ENCODE results near the gene OR56A3.
"Not testable (repeated sequence)": the region's sequence is repeated elsewhere in the genome, so short reads cannot be mapped to it uniquely, and the experiment has no call there.

OR56A3 gene

GRCh38 chr11:5938603-5938965, 3.5 kb upstream of the OR56A3 start:
- H3K27me3 Mint-ChIP-seq: peaks cover 4% of the 10 kb centered on the region
- no peaks in the 10 kb centered on the region for H3K36me3 Mint-ChIP-seq
- H3K4me1 Mint-ChIP-seq (ENCODE audit: low read depth): no peaks in the 10 kb centered on the region
- no peak overlapping the region for H3K4me3 Mint-ChIP-seq
- H3K9me3 Mint-ChIP-seq (ENCODE audit: low read depth): no peaks in the 10 kb centered on the region
- no peak overlapping the region for H3K27ac Mint-ChIP-seq

GRCh38 chr11:5940748-5941147, 1.3 kb upstream of the OR56A3 start:
- no peaks in the 10 kb centered on the region for H3K9me3 Mint-ChIP-seq (ENCODE audit: low read depth)
- H3K4me1 Mint-ChIP-seq (ENCODE audit: low read depth): no peaks in the 10 kb centered on the region
- no peak overlapping the region for H3K27ac Mint-ChIP-seq
- peaks cover 7% of the 10 kb centered on the region for H3K27me3 Mint-ChIP-seq
- H3K4me3 Mint-ChIP-seq: no peak overlapping the region
- no peaks in the 10 kb centered on the region for H3K36me3 Mint-ChIP-seq

- Mint-ChIP-seq H3K9me3 (ENCODE audit: low read depth) (peaks cover 6% of the 10 kb centered on the region), H3K4me1 (ENCODE audit: low read depth) (no peaks in the 10 kb centered on the region), H3K27ac (no peak overlapping the region), H3K36me3 (no peaks in the 10 kb centered on the region), H3K4me3 (no peak overlapping the region), H3K27me3 (peaks cover 6% of the 10 kb centered on the region)
These were observed 13.5 kb downstream of the OR56A3 start for GRCh38 chr11:5955586-5955985.

- H3K9me3 Mint-ChIP-seq (ENCODE audit: low read depth): peaks cover 20% of the 10 kb centered on the region
- not testable (repeated sequence) for H3K27ac Mint-ChIP-seq; H3K27me3 Mint-ChIP-seq; H3K4me1 Mint-ChIP-seq (ENCODE audit: low read depth); H3K36me3 Mint-ChIP-seq; H3K4me3 Mint-ChIP-seq
These were observed 18.8 kb downstream of the OR56A3 start for GRCh38 chr11:5960704-5961320.

GRCh38 chr11:5966958-5967357, 24.9 kb downstream of the OR56A3 start:
- Mint-ChIP-seq H3K27ac (no peak overlapping the region), H3K27me3 (peaks cover 21% of the 10 kb centered on the region), H3K36me3 (no peaks in the 10 kb centered on the region), H3K9me3 (ENCODE audit: low read depth) (peaks cover 13% of the 10 kb centered on the region), H3K4me1 (ENCODE audit: low read depth) (no peaks in the 10 kb centered on the region), H3K4me3 (no peak overlapping the region)

- no peaks in the 10 kb centered on the region for H3K36me3 Mint-ChIP-seq
- H3K4me1 Mint-ChIP-seq (ENCODE audit: low read depth): no peaks in the 10 kb centered on the region
- H3K27me3 Mint-ChIP-seq: peaks cover 21% of the 10 kb centered on the region
- H3K9me3 Mint-ChIP-seq (ENCODE audit: low read depth): peaks cover 10% of the 10 kb centered on the region
- H3K27ac Mint-ChIP-seq: no peak overlapping the region
- H3K4me3 Mint-ChIP-seq: no peak overlapping the region
These were observed 25.7 kb downstream of the OR56A3 start for GRCh38 chr11:5967708-5968107.

- H3K27ac Mint-ChIP-seq: no peak within 1 kb of the TSS
- H3K36me3 Mint-ChIP-seq: no peaks in the 10 kb centered on the region
- no peaks in the 10 kb centered on the region for H3K4me1 Mint-ChIP-seq (ENCODE audit: low read depth)
- H3K4me3 Mint-ChIP-seq: no peak within 1 kb of the TSS
- H3K9me3 Mint-ChIP-seq (ENCODE audit: low read depth): peaks cover 4% of the 10 kb centered on the region
- H3K27me3 Mint-ChIP-seq: peaks cover 21% of the 10 kb centered on the region
These were observed 26.3 kb downstream of the OR56A3 start, which contains the start of gene OR56A5 for GRCh38 chr11:5968394-5968793. Gene OR56A5, minus strand, starts transcription at chr11:5968494. Its CDS starts 0 bp downstream, at chr11:5968494.

GRCh38 chr11:5973530-5973929, 31.5 kb downstream of the OR56A3 start:
- no peak overlapping the region for H3K4me3 Mint-ChIP-seq
- no peak overlapping the region for H3K27ac Mint-ChIP-seq
- H3K9me3 Mint-ChIP-seq (ENCODE audit: low read depth): peaks cover 6% of the 10 kb centered on the region
- H3K36me3 Mint-ChIP-seq: no peaks in the 10 kb centered on the region
- peaks cover 10% of the 10 kb centered on the region for H3K27me3 Mint-ChIP-seq
- no peaks in the 10 kb centered on the region for H3K4me1 Mint-ChIP-seq (ENCODE audit: low read depth)

GRCh38 chr11:5983443-5983842, 41.4 kb downstream of the OR56A3 start:
- Mint-ChIP-seq H3K4me1 (ENCODE audit: low read depth) (no peaks in the 10 kb centered on the region), H3K4me3 (no peak overlapping the region), H3K9me3 (ENCODE audit: low read depth) (peaks cover 17% of the 10 kb centered on the region), H3K27me3 (peaks cover 32% of the 10 kb centered on the region), H3K27ac (no peak overlapping the region), H3K36me3 (no peaks in the 10 kb centered on the region)

- H3K4me1 Mint-ChIP-seq (ENCODE audit: low read depth): no peaks in the 10 kb centered on the region
- H3K4me3 Mint-ChIP-seq: no peak within 1 kb of the TSS
- peaks cover 6% of the 10 kb centered on the region for H3K9me3 Mint-ChIP-seq (ENCODE audit: low read depth)
- peaks cover 37% of the 10 kb centered on the region for H3K27me3 Mint-ChIP-seq
- no peak within 1 kb of the TSS for H3K27ac Mint-ChIP-seq
- H3K36me3 Mint-ChIP-seq: no peaks in the 10 kb centered on the region
These were observed 44.8 kb downstream of the OR56A3 start, which contains the start of gene OR52L1 for GRCh38 chr11:5986885-5987284. Gene OR52L1, minus strand, starts transcription at chr11:5986985. Its CDS starts 55 bp downstream, at chr11:5986930.

GRCh38 chr11:5989203-5989602, 47.2 kb downstream of the OR56A3 start:
- no peak overlapping the region for H3K4me3 Mint-ChIP-seq
- no peaks in the 10 kb centered on the region for H3K4me1 Mint-ChIP-seq (ENCODE audit: low read depth)
- peaks cover 6% of the 10 kb centered on the region for H3K9me3 Mint-ChIP-seq (ENCODE audit: low read depth)
- H3K27me3 Mint-ChIP-seq: peaks cover 24% of the 10 kb centered on the region
- H3K27ac Mint-ChIP-seq: no peak overlapping the region
- no peaks in the 10 kb centered on the region for H3K36me3 Mint-ChIP-seq

- Mint-ChIP-seq H3K27ac (no peak overlapping the region), H3K36me3 (no peaks in the 10 kb centered on the region), H3K27me3 (peaks cover 10% of the 10 kb centered on the region), H3K4me3 (no peak overlapping the region), H3K4me1 (ENCODE audit: low read depth) (no peaks in the 10 kb centered on the region), H3K9me3 (ENCODE audit: low read depth) (peaks cover 6% of the 10 kb centered on the region)
These were observed 50.1 kb downstream of the OR56A3 start for GRCh38 chr11:5992150-5992549.

GRCh38 chr11:5992604-5993251, 50.7 kb downstream of the OR56A3 start:
- Mint-ChIP-seq H3K27ac (no peak overlapping the region), H3K27me3 (peaks cover 8% of the 10 kb centered on the region), H3K4me1 (ENCODE audit: low read depth) (no peaks in the 10 kb centered on the region), H3K9me3 (ENCODE audit: low read depth) (peaks cover 4% of the 10 kb centered on the region), H3K4me3 (no peak overlapping the region), H3K36me3 (no peaks in the 10 kb centered on the region)

- Mint-ChIP-seq H3K27me3 (peaks cover 7% of the 10 kb centered on the region), H3K36me3 (no peaks in the 10 kb centered on the region), H3K27ac (no peak overlapping the region), H3K9me3 (ENCODE audit: low read depth) (no peaks in the 10 kb centered on the region), H3K4me3 (no peak overlapping the region), H3K4me1 (ENCODE audit: low read depth) (no peaks in the 10 kb centered on the region)
These were observed 52.7 kb downstream of the OR56A3 start for GRCh38 chr11:5994791-5995190.

Measured in activated naive CD8-positive, alpha-beta T cell (primary cell).